ENCODE results near the gene ZFP1. TPM values are rescaled to one million over a fixed set of nuclear protein-coding genes. Genes with fewer than 3 reads are reported as not detected.

ZFP1 gene
- total RNA-seq, 1 donor from 2014 or later, result 11.3 TPM

- H3K4me3 ChIP-seq, result no peak overlapping the region
- intact Hi-C loops (cut with DNase I), result loop anchor here (10.0 kb wide), 1 partner anchor 211 kb away; no protein-coding TSS in a partner anchor
- H3K27me3 ChIP-seq, result no peaks in the 10 kb centered on the region
- peak; percentile 72 to 82 for DNase-seq (ENCODE audit: extremely low spot score in 2 of 2)
- H3K4me1 ChIP-seq, result no peaks in the 10 kb centered on the region
- no peaks in the 10 kb centered on the region for H3K9me3 ChIP-seq
- no peaks in the 10 kb centered on the region for H3K36me3 ChIP-seq
- H3K27ac ChIP-seq, result no peak overlapping the region
- TF ChIP-seq CTCF (IDR thresholded peaks at IDR 0.05) (no peak), POLR2A (IDR thresholded peaks at IDR 0.05) (no peak), POLR2AphosphoS5 (IDR thresholded peaks at IDR 0.05; ENCODE audit: insufficient read depth in 1 of 2, low read depth in 1 of 2) (no peak)
Measured at GRCh38 chr16:75193730-75194444, 45.6 kb downstream of the ZFP1 start.

DNA sequence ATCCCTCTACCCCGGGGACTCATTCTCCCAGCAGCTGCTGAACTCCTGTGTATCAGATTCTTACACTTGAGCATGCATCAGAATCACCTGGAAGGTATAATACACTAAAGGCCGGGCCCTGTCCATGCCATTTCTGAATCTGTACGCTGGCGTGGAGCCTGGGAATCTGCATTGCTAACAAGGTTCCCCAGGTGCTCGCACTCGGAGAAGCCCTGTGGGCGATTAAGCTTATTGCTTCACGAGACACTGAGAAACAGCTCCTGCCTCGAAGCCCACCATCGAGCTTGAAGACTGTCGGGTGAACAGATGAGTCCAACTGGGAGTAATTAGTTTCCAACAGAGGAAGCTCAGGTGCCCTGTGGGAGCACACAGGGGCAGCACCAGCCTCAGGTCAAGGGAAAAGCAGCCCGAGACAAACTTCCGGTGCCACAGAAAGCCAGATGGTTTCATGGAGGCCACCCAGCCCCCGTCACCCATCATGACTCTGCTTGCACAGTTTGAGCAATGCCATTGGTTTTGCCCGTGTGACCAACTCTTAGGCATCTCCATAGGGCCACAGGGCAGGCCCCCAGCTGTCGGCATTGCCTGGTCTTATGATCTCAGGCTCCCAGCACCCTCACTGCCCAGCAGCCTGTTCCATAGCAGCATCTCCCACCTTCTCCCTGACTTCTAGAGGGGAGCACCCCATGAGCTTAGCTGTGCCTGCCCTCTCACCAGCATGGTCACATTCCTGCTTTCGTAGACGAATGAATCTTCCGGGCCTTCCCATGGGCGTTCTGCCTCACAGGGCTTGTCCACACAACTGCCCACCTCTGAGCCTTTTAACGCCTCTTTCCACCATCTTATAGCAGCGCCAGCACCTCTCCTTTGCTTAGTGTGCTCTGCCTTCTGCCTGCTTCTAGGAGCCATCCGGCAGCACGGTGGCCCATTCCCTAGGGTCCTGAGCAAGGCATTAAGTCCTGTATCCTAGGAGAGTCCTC is 47.8 kb downstream of the ZFP1 start:
- no peak overlapping the region for H3K4me3 ChIP-seq
- H3K9me3 ChIP-seq, result no peaks in the 10 kb centered on the region
- no peaks in the 10 kb centered on the region for H3K36me3 ChIP-seq
- TF ChIP-seq POLR2A (IDR thresholded peaks at IDR 0.05) (no peak), CTCF (IDR thresholded peaks at IDR 0.05) (no peak), POLR2AphosphoS5 (IDR thresholded peaks at IDR 0.05; ENCODE audit: insufficient read depth in 1 of 2, low read depth in 1 of 2) (no peak)
- no peak overlapping the region for H3K27ac ChIP-seq
- no peaks in the 10 kb centered on the region for H3K27me3 ChIP-seq
- intact Hi-C loops (cut with DNase I), result loop anchor here (10.0 kb wide), 1 partner anchor 209 kb away; no protein-coding TSS in a partner anchor
- peaks cover 3% of the 10 kb centered on the region for H3K4me1 ChIP-seq
- peak; percentile 67 to 72 for DNase-seq (ENCODE audit: extremely low spot score in 2 of 2)

- Histone ChIP-seq H3K4me3 (no peak overlapping the region), H3K27me3 (no peaks in the 10 kb centered on the region), H3K9me3 (no peaks in the 10 kb centered on the region), H3K36me3 (no peaks in the 10 kb centered on the region), H3K27ac (no peak overlapping the region), H3K4me1 (peaks cover 3% of the 10 kb centered on the region)
- TF ChIP-seq CTCF (IDR thresholded peaks at IDR 0.05), result no peak
- no peak for TF ChIP-seq POLR2A (IDR thresholded peaks at IDR 0.05)
- TF ChIP-seq POLR2AphosphoS5 (IDR thresholded peaks at IDR 0.05; ENCODE audit: insufficient read depth in 1 of 2, low read depth in 1 of 2), result no peak
- no peak for DNase-seq (ENCODE audit: extremely low spot score in 2 of 2)
- intact Hi-C loops (cut with DNase I), result loop anchor here (10.0 kb wide), 1 partner anchor 208 kb away; no protein-coding TSS in a partner anchor
Measured at GRCh38 chr16:75196836-75197235, 48.5 kb downstream of the ZFP1 start.

- TF ChIP-seq POLR2AphosphoS5 (IDR thresholded peaks at IDR 0.05; ENCODE audit: insufficient read depth in 1 of 2, low read depth in 1 of 2) (no peak), POLR2A (IDR thresholded peaks at IDR 0.05) (no peak), CTCF (IDR thresholded peaks at IDR 0.05) (no peak)
- H3K9me3 ChIP-seq, result no peaks in the 10 kb centered on the region
- peak overlapping the region; percentile 2 for H3K27ac ChIP-seq
- H3K36me3 ChIP-seq, result no peaks in the 10 kb centered on the region
- no peak overlapping the region for H3K4me3 ChIP-seq
- no peaks in the 10 kb centered on the region for H3K27me3 ChIP-seq
- H3K4me1 ChIP-seq, result peaks cover 3% of the 10 kb centered on the region
- DNase-seq (ENCODE audit: extremely low spot score in 2 of 2), result no peak
- intact Hi-C loops (cut with DNase I), result loop anchor here (10.0 kb wide), 1 partner anchor 207 kb away; no protein-coding TSS in a partner anchor
Measured at GRCh38 chr16:75197522-75198134, 49.3 kb downstream of the ZFP1 start.

All from vagina (tissue), 2 donors.